HG02943 (cell line): ENCODE measurements around the gene NEDD4L.

Experiments
- ATAC-seq: cut with Tn5 transposase; IDR thresholded peaks from one replicate; pipeline ENCODE4 v1.9.1; 2021; ENCODE audit warnings: mild to moderate bottlenecking, low read depth, moderate library complexity; ENCODE audit not compliant: unreplicated experiment

NEDD4L gene

GRCh38 chr18:58334061-58334460, 290.0 kb downstream of the NEDD4L start:
- ATAC-seq = no peak

GRCh38 chr18:58335223-58335622, 291.2 kb downstream of the NEDD4L start:
- ATAC-seq = no peak

GRCh38 chr18:58335821-58336220, 291.8 kb downstream of the NEDD4L start:
- ATAC-seq = no peak

- no peak for ATAC-seq
These were observed 292.6 kb downstream of the NEDD4L start for GRCh38 chr18:58336605-58337004.

GRCh38 chr18:58337285-58337684, 293.3 kb downstream of the NEDD4L start:
- no peak for ATAC-seq

- no peak for ATAC-seq
These were observed 293.7 kb downstream of the NEDD4L start for GRCh38 chr18:58337686-58338085.

GRCh38 chr18:58338141-58338540, 294.1 kb downstream of the NEDD4L start:
- ATAC-seq = no peak

- no peak for ATAC-seq
These were observed 295.1 kb downstream of the NEDD4L start for GRCh38 chr18:58338961-58339592.

- ATAC-seq = no peak
These were observed 295.9 kb downstream of the NEDD4L start for GRCh38 chr18:58339890-58340289.

GRCh38 chr18:58341916-58342315, 297.9 kb downstream of the NEDD4L start:
- no peak for ATAC-seq

- ATAC-seq = no peak
These were observed 300.1 kb downstream of the NEDD4L start for GRCh38 chr18:58344080-58344670.

GRCh38 chr18:58344861-58345463, 300.9 kb downstream of the NEDD4L start:
- ATAC-seq = no peak

GRCh38 chr18:58345875-58346274, 301.8 kb downstream of the NEDD4L start:
- no peak for ATAC-seq

GRCh38 chr18:58347135-58347534, 303.1 kb downstream of the NEDD4L start:
- no peak for ATAC-seq

- ATAC-seq = no peak
These were observed 304.5 kb downstream of the NEDD4L start for GRCh38 chr18:58348517-58348916.

GRCh38 chr18:58348951-58349350, 304.9 kb downstream of the NEDD4L start:
- no peak for ATAC-seq

GRCh38 chr18:58349650-58350049, 305.6 kb downstream of the NEDD4L start:
- no peak for ATAC-seq

- ATAC-seq = no peak
These were observed 306.5 kb downstream of the NEDD4L start for GRCh38 chr18:58350526-58350925.

GRCh38 chr18:58351776-58352175, 307.8 kb downstream of the NEDD4L start:
- ATAC-seq = no peak

GRCh38 chr18:58353581-58353980, 309.6 kb downstream of the NEDD4L start:
- ATAC-seq = no peak

GRCh38 chr18:58354051-58354450, 310.0 kb downstream of the NEDD4L start:
- ATAC-seq = no peak

- ATAC-seq = no peak
These were observed 310.8 kb downstream of the NEDD4L start for GRCh38 chr18:58354791-58355190.
